Fibroblast of skin of left biceps (primary cell): ENCODE data around the gene B4GALNT4.
"Not testable (repeated sequence)": the region's sequence is repeated elsewhere in the genome, so short reads cannot be mapped to it uniquely, and the experiment has no call there.

ENCODE experiments used
- DNase-seq, 2 experiments: peaks; one replicate each; pipeline ENCODE4 v3.0.0-alpha.2; 2013; ENCODE audit warnings: low read depth in 2 of 2

Gene B4GALNT4

GRCh38 chr11:358129-358800 is 11.0 kb upstream of the B4GALNT4 start:
- DNase-seq: no peak

- DNase-seq: no peak
Measured at GRCh38 chr11:359181-359714, 10.1 kb upstream of the B4GALNT4 start.

GRCh38 chr11:360326-361280 is 8.7 kb upstream of the B4GALNT4 start:
- DNase-seq: no peak

- no peak for DNase-seq
Measured at GRCh38 chr11:362642-363442, 6.5 kb upstream of the B4GALNT4 start.

GRCh38 chr11:363443-363805 is 5.9 kb upstream of the B4GALNT4 start:
- DNase-seq: not testable (repeated sequence)

- DNase-seq: no peak
Measured at GRCh38 chr11:363948-364761, 5.1 kb upstream of the B4GALNT4 start.

- DNase-seq: no peak
Measured at GRCh38 chr11:364991-365725, 4.1 kb upstream of the B4GALNT4 start.

GRCh38 chr11:365831-366230 is 3.5 kb upstream of the B4GALNT4 start:
- no peak for DNase-seq

GRCh38 chr11:367956-368413 is 1.3 kb upstream of the B4GALNT4 start:
- no peak for DNase-seq

GRCh38 chr11:368414-369335 is 624 bp upstream of the B4GALNT4 start:
- no peak for DNase-seq

- DNase-seq: no peak
Measured at GRCh38 chr11:370070-370941, 1.0 kb downstream of the B4GALNT4 start.

GRCh38 chr11:371051-371450 is 1.8 kb downstream of the B4GALNT4 start:
- DNase-seq: no peak

- no peak for DNase-seq
Measured at GRCh38 chr11:371716-372590, 2.7 kb downstream of the B4GALNT4 start.

- DNase-seq: no peak
Measured at GRCh38 chr11:372809-373715, 3.8 kb downstream of the B4GALNT4 start.

GRCh38 chr11:373716-374551 is 4.6 kb downstream of the B4GALNT4 start:
- no peak for DNase-seq
